HG03196 (cell line): ENCODE measurements around the gene ZFR2.

Source experiments
- ATAC-seq: cut with Tn5 transposase; IDR thresholded peaks from one replicate; pipeline ENCODE4 v1.9.1; 2021; ENCODE audit not compliant: unreplicated experiment

The ZFR2 gene

DNA sequence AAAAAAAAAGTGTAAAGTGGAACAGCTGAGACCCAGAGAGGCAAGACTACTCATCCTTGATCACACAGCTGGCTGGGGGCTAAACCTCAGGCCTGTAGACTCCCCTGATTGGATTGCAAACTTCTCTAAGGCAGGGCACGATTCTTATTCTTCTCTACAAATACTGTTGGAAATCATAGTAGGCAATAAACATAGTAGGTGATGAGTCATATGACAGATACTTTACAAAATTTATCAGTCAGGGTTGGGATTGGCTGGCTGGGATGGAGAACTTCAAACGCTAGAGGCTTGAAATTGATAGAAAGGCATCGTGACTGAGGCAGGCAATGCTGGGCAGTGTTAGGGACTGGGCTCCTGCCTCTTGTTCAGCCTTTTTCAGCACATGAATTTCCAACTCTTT, 76.7 kb downstream of the ZFR2 start:
- ATAC-seq, result no peak

DNA sequence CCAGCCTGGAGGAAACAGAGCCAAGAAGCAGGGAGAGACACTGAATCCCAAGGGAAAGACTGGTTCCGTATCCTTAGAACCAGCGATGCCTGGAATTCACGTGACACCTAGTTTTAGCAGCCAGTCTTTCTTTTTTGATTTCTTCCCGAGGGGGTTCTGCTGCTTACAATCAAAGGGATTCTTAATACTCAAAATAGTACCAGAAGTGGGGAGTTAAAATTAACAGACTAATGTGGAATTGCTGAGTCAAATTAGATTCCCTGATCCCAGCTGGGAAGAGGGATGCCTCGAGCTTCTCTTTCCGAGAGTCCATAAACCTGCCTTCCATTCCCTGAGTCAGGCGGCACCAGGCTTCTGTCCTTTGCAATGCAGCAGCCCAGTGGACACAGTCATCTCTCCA, 77.9 kb downstream of the ZFR2 start:
- ATAC-seq, result no peak

DNA sequence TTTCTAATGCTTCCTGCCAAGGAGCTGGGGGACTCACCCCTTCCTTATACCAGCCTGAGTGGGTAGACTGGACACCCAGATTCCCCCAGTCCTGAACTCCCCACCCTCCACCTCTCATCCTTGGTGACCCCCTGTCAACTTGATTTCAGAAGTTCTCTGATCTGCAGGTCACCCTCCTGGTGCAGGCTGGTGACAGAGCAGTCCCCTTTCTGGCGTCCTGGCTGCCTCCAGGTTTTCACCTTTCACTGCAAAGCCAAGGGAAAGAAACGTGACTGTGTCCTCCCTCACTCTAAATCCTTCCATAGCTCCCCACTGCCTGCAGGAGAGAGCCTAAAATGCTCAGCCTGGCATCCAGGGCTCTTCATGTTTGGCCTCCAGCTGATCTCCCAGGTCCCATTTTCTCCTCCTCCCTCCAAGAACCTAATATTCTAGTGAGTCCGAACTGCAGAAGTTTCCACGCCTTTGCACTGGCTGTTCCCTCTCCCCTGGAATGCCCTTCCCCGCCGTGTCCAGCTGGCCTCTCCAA, 78.6 kb downstream of the ZFR2 start:
- ATAC-seq, result no peak

DNA sequence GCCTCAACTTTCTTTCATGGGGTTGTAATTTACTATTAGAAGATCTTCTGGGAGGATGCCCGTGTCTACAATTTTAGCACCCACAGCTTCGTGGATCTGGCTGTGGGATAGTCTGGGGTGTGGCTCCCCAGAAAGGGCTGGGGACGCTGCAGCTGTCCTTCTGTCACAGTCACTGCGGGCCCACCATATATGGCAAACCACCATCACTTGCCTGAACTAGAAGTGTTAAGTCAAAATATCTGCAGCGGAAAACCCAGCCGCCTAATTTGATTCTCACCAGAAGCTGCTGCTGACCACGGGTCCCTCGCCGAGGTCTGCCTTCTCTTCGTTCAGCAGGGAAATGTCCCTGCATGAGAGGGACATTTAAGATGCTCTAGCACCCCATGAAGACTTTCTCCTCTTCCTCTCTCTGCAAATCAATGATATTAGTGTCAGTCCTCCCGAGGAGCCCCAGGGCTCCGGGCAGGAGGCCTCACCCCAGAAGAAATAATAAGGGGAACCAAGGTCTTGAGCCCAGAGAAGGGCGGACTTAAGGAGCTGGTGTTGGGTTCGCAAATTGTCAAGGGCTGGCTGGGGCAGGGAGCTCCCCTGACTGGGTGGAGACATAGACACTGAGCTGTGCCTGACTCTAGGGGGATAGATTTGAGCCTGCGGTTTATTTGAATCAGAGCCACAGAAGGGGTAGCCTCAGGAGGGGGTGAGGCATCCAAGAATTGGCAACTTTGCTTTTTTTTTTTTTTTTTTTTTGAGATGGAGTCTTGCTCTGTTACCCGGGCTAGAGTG, 79.7 kb downstream of the ZFR2 start:
- ATAC-seq, result no peak

DNA sequence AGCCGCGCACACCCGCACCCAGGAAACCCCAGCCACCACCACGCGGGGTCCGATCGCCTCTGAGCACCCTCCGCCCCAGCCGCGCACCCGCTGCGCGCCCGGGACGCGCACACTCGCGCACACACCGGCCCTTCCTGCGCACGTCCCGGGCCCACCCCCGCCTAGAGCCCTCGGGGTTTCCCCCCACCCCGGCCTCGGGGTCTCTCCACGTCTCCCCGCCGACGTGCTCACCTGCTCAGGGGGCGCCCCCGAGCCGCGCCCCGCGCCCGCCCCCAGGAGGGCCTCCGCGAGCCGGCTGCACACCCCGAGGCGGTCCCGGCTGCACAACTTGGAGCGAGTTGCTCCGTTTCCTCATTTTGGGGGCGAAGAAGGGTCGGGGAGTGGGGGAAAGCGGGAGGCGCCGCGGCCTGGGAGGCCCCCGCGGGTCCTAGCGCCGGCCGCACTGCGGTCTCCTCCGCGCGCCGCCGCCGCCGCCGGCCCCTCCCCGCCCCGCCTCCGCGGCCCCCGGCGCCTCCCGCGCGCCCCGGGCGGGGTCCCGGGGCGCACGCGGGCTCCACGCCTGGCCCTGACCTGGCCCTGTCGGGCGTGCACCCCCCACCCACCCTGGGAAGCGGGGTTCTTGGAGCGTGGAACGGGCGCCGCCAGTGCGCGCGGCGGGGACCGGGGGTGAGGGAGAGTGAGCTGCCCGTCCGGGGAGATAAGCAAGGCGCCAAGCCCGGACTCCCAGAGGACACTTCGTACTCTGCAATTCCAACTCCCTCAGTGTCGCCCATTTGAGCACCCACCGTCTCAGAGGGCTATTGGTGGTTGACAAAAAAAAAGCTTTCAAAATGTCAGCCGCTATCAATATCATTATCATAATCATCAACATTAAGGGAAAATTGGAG, 82.7 kb downstream of the ZFR2 start, which contains the start of gene MATK:
Gene MATK, minus strand, starts transcription at position 444 of the 887 bp plus-strand sequence. CDS start 1,246 bp downstream, outside the sequence.
- no peak for ATAC-seq

DNA sequence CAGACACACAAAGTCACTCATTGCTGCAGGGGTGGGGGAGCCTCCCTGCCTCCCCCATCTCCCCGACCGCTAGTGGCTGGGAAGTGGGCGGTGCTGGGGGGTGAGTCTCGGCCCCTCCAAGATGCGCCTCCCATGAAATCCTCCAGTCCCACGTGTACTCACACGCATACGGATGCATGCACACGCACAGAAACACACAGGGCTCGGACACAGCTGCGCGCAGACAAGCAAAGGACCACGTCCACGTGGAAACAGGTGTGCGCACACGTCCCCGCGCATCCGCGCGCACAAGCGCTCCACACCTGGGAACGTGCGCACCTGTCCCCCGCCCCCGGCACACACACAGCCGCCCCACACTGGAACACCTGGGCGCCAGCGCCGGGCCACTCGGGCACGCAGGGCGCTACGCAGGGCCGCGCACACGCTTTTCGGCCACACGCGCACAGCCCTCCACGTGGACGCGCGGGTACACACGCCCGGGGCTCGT, 83.3 kb downstream of the ZFR2 start:
- ATAC-seq, result no peak

DNA sequence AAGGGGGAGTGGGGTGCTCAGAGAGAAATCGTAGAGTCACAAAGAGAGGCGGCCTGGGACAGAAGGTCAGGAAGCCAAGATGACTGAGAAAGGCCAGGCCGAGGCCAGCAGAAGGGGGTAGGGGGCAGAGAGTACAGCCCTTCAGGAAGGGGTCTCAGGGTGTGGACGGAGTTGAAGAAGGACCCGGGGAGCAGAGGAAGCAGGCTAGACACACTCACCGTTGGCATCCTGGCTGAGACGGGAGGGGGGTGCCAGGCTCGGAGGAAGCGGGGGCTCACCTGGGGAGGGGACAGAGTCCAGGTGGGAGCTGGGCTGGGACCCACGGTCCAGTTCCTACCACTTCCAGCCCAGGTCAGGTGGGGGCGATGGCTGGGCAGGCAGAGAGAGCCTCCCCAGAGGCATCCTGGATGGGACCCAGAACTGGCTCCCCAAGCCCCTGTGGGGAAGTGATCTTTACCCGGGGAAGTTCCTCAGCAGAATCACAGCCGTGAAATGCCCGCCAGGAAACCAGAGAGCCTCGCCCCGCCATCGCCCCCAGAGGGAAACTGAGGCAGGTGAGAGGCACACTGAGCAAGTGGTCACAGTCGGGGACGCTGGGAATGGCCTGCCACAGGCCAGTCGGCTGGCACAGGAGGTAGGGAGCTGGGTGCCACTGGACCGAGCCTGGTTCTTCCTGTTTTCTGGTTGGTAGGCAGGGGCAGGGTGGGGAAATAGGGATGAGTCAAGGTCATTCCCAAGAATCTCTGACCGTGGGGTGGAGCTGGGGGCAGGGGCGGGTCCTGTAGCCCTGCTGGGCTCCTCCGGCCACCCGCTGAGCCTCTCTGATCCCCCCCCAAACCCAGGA, 84.0 kb downstream of the ZFR2 start:
- ATAC-seq, result no peak

DNA sequence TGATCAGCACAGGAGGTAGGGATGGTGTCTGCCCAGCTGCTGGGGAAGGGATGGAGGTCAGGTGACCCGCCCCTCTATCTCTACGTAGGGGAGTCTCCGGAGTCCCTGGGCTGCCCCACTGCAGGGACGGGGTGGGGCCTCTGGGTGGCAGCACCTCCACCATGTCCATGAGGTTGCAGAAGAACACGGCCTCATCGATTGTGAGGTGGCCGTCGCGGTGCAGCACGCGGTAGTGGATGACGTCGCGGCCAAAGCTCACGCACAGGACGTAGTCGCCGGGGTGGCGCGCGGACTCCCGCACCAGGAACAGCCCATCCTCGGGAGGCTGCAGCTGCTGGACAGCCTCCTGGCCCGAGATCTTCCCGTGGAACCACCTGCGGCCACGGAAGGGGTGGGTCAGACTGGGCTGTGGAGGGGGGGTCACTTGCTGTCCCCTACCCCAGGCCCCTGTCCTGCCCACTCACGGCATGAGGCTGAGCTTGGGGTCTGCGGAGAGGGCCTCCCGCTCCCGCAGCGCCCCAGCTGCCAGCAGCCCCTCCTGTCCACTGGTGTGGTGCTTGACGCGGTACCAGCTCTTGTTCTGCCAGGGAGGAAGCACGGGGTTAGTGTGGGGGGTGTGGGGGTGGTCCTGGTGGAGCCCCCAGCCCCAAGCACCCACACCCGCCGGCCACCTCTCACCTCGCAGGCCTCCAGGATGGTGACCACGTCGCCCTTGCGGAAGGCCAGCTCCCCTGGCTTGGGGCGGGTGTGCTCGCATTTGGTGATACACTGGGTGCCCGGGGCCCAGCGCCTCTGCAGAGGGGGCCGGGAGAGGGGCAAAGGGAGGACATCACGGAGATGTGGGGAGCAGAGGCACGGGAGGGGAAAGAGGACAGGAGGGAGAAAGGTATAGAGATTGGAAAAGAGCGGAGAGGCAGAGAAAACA, 84.9 kb downstream of the ZFR2 start:
- no peak for ATAC-seq

DNA sequence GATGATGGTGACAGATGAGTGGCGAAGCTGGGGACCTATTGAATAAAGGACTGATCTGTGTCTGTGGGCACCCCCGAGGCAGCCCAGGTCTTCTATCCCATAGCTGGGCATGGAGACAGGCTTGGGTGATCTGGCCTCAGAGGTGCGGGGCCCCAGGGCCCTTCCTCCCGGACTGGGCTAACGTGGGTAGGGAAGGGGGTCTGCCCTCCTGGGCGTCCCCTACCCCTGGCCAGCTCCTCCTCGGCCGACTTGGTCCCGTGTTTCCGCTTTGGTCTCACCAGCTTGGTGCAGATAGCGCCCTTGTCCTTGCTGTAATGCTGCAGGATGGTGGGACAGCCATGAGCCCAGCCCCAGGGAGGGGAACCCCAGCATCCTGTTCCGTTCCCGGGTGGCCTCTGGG, 85.9 kb downstream of the ZFR2 start:
- ATAC-seq, result no peak

DNA sequence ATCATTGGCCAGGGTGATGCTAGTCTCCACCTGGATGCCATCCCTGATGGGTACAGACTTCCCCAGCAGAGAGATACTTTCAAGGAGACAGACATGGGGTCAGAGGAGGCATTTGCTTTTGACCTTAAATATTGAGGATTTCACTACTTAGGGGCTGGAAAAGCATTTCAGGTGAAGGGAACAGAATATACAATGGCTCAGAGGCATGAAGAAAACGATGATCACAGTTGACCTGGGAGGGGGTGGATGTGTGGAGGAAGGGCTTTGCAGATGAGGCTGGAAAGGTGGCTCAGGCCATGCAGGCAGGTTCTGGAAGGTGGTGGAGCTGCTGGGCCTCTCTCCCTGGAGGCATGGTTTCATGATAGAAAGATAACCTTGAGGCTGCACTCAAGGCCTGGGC, 86.5 kb downstream of the ZFR2 start:
- ATAC-seq, result no peak

DNA sequence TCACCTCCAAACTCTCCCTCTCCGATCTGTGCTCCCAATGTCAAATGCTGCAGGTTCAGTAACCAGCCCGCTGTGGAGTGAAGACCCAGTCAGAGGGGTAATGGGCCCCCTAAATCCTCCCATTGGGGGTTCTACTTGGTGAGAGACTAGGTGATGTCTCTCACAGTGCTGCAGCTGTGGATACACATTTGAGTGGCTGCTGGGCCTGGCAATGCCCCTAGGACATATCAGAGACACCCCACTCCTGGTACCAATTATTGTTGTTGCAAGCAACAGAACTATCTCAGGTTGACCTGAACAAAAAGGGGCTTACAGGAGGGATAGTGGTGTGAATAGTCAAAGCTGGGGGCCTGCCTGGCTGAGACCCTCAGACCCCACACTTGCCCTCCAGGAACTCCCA, 87.2 kb downstream of the ZFR2 start:
- no peak for ATAC-seq

DNA sequence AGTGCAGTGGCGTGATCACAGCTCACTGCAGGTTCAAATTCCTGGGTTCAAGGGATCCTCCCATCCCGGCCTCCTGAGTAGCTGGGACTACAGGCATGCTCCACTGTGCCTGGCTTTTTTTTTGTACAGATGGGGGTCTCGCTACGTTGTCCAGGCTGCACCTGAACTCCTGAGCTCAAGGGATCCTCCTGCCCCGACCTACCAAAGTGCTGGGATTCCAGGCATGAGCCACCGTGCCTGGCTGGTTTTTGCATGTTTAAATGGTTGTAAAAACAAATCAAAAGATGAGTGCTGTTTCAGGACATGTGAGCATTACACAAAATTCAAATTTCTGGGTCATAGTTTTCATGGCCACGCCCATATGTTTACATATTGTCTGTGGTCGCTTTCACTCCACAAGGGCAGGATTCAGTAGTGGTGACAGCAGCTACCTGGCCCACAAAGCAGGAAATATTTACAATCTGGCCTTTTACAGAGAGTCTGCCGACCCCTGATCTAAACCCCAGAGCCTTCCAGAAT, 88.0 kb downstream of the ZFR2 start:
- no peak for ATAC-seq

DNA sequence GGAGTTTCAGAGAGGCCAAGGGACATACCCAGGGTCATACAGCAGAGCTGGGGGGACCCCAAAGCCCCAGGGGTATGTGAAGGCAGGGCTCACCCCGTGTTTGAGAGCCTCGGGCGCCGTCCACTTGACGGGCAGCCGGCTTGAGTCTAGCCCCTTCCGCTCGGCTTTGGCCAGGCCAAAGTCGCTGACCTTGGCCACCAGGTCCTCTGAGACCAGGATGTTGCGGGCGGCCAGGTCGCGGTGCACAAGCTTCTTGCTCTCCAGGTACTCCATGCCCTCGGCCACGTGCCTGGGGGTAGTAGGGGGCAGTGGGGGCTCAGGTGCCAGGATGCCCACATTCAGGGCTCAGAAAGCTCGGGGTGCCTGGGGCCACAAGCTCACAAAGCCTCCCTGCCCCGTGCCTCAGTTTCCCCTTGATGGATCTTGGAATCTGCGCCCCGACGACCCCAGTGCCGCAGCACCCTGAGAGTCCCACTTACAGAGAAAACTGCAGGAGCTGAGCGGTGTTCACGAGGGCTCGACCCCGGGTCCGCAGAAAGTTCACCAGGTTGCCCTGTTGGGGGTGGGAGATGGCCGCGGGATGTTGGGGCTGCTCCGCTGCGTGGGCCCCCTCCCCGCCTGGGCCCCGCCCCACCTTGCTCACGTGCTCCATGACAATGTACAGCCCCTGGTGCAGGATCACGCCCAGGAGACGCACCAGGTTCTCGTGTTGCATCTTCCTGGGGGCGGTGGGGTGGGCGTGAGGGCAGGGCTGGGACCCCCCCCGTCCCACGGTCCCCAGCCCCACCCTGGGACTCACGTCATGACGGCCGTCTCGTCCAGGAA, 89.7 kb downstream of the ZFR2 start:
- ATAC-seq, result no peak

DNA sequence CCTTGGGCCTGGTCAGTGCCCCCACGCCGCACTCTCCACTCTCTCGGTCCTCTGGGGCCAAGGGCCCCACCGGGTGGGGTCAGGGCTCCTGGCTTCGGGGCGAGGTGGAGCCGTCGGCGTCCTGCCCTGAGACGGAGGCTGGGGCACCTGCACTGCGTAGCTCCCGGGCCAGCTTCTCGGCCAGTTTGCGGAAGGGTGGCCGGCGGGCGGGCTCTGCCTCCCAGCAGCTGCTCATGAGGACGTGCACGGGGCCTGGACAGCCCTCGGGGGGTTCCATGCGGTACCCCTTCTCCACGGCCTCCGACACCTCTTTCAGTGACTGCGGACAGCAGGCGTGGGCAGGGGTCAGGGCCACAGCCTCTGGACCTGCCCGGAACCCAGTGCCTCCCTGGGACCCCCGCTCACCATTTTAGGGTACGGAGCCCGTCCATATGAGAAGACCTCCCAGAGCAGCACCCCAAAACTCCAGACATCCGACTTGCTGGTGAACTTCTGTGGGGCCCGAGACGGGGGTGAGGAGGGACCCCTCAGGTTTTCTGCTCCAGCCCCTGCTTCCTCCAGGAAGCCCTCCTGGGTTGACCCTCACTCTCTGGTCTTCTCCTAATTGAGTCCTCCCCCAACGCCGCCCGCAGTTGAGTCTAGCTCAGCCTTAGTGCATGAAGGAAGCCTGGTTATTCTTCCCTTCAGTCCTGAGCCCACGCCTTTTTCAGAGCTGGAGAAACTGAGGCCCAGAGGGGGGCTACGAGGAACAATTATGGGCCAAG, 90.6 kb downstream of the ZFR2 start:
- ATAC-seq, result no peak

DNA sequence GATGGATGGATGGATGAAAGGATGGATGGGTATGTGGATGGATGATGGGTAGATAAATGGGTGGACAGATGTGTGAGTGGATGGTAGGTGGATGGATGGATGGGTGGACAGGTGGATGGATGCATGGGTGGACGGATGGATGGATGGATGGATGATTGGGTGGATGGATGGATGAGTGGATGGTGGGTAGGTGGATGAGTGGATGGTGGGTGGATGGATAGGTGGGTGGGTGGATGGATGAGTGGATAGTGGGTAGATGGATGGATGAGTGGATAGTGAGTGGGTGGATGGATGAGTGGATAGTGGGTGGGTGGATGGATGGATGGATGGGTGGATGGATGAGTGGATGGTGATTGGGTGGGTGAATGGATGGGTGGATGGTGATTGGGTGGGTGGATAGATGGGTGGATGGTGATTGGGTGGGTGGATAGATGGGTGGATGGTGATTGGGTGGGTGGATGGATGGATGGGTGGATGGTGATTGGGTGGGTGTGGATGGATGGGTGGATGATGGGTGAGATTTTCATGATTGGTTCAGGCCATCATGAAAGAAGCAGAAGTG, 92.3 kb downstream of the ZFR2 start:
- ATAC-seq, result no peak

DNA sequence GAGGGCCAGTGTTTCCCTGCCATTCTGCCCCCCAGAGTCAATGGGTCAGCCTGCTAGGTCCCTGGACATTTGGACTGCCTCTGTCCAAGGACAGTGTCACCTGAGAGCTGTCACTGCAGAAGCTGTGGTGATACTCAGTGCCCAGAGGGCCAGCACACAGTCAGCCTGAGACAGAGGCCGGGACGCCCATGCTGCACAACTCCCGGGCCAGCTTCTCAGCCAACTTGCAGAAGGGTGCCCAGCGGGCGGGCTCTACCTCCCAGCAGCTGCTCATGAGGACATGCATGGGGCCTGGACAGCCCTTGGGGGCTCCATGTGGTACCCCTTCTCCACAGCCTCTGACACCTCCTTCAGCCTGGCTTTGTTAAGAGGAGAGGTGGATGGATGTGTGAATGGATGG, 93.0 kb downstream of the ZFR2 start:
- no peak for ATAC-seq

DNA sequence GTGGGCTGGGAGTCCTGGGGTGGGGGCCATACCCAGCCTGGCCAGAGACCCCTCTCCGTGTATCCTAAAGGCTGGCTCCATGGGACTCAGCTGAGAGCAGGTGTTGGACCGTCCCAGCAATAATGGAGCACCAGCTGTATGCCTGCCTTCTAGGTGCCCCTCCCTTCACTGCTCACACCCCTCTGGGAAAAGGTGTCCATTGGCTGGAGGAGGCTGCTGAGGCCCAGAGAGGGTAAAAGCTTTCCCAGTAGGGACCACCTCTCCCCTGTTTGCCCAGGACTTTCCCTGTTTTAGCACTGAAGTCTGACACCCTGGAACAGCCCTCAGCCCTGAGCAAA, 93.5 kb downstream of the ZFR2 start:
- no peak for ATAC-seq
